Astrocyte of the spinal cord (primary cell): Measurements from ENCODE around the gene PRAMEF15.
"Not testable (repeated sequence)": the region's sequence is repeated elsewhere in the genome, so short reads cannot be mapped to it uniquely, and the experiment has no call there.

Experiments used
- DNase-seq: peaks from one replicate; pipeline ENCODE4 v3.0.0; 2011; ENCODE audit warnings: low read depth, low spot score
- H3K4me3 ChIP-seq: 2 replicates; pipeline ENCODE4 v1.5.1; 2011; ENCODE audit warnings: low read depth, mild to moderate bottlenecking, low read length, moderate library complexity
- CTCF ChIP-seq: IDR thresholded peaks from 2 replicates; pipeline ENCODE4 v1.5.1; 2012; ENCODE audit warnings: low read depth, mild to moderate bottlenecking, low read length, inconsistent platforms
- in situ Hi-C: cut with HindIII; loops from 2 replicates; pipeline ENCODE4 v1.10.0; 2017; ENCODE audit warnings: low sequenced_read_pairs

The PRAMEF15 gene

GRCh38 chr1:13356774-13357173 is 41.4 kb downstream of the PRAMEF15 start:
- peak; percentile 25 for TF ChIP-seq CTCF
- DNase-seq: peak; percentile 33
- in situ Hi-C loops, H3K4me3 ChIP-seq: not testable (repeated sequence)

- DNase-seq, in situ Hi-C loops: not testable (repeated sequence)
These were observed 47.0 kb downstream of the PRAMEF15 start for GRCh38 chr1:13362364-13362763.

GRCh38 chr1:13364928-13365327 is 49.5 kb downstream of the PRAMEF15 start:
- H3K4me3 ChIP-seq, in situ Hi-C loops, DNase-seq: not testable (repeated sequence)

More at GRCh38 chr1:13362364-13362763, 47.0 kb downstream of the PRAMEF15 start:
- H3K4me3 ChIP-seq: not testable (repeated sequence)

- in situ Hi-C loops, H3K4me3 ChIP-seq, DNase-seq: not testable (repeated sequence)
These were observed 51.2 kb downstream of the PRAMEF15 start for GRCh38 chr1:13366536-13366935.

GRCh38 chr1:13368544-13368943 is 53.2 kb downstream of the PRAMEF15 start:
- H3K4me3 ChIP-seq, DNase-seq, in situ Hi-C loops: not testable (repeated sequence)
